H9 (cell line): ENCODE measurements around the gene EID1. TPM values are rescaled to one million over a fixed set of nuclear protein-coding genes. Genes with fewer than 3 reads are reported as not detected.

ENCODE experiments used
- DNase-seq: peaks from one replicate; pipeline ENCODE4 v3.0.0-alpha.2; 2017
- H2AFZ ChIP-seq: one replicate; pipeline ENCODE4 v1.6.1; 2013; ENCODE audit warnings: mild to moderate bottlenecking, low read length, control low read depth, moderate library complexity
- H2AK5ac ChIP-seq: 2 replicates; pipeline ENCODE4 v1.6.1; 2013; ENCODE audit warnings: low read length, control low read depth, mixed read lengths; ENCODE audit not compliant: insufficient read length
- H2BK120ac ChIP-seq: one replicate; pipeline ENCODE4 v1.6.1; 2013; ENCODE audit warnings: low read depth, mild to moderate bottlenecking, low read length, control low read depth, inconsistent platforms; ENCODE audit not compliant: poor library complexity, severe bottlenecking
- H2BK12ac ChIP-seq: 2 replicates; pipeline ENCODE4 v1.6.1; 2013; ENCODE audit warnings: low read length, control low read depth, mixed read lengths, low read depth; ENCODE audit not compliant: insufficient read length
- H2BK15ac ChIP-seq: 2 replicates; pipeline ENCODE4 v1.6.1; 2013; ENCODE audit warnings: low read depth, low read length, control low read depth
- H2BK20ac ChIP-seq: one replicate; pipeline ENCODE4 v1.6.1; 2013; ENCODE audit warnings: low read depth, mild to moderate bottlenecking, low read length, control low read depth, inconsistent platforms; ENCODE audit not compliant: poor library complexity, severe bottlenecking
- H2BK5ac ChIP-seq: 2 replicates; pipeline ENCODE4 v1.6.1; 2013; ENCODE audit warnings: low read length, control low read depth, mixed read lengths; ENCODE audit not compliant: insufficient read length
- H3K14ac ChIP-seq: 2 replicates; pipeline ENCODE4 v1.6.1; 2013; ENCODE audit warnings: low read length, control low read depth; ENCODE audit not compliant: insufficient read depth
- H3K18ac ChIP-seq: 2 replicates; pipeline ENCODE4 v1.6.1; 2013; ENCODE audit warnings: low read depth, mild to moderate bottlenecking, mixed read lengths, low read length, control low read depth; ENCODE audit not compliant: insufficient read length
- H3K23ac ChIP-seq: 2 replicates; pipeline ENCODE4 v1.6.1; 2013; ENCODE audit warnings: low read length, control low read depth, mixed read lengths, low read depth; ENCODE audit not compliant: insufficient read length
- H3K23me2 ChIP-seq: 2 replicates; pipeline ENCODE4 v1.6.1; 2013; ENCODE audit warnings: low read depth, mild to moderate bottlenecking, mixed read lengths, low read length, control low read depth; ENCODE audit not compliant: insufficient read length, poor library complexity, severe bottlenecking
- H3K27ac ChIP-seq: 2 replicates; pipeline ENCODE4 v1.5.1; 2013; ENCODE audit warnings: low read length, control low read depth, mixed read lengths, low read depth; ENCODE audit not compliant: insufficient read length
- H3K27me3 ChIP-seq: 2 replicates; pipeline ENCODE4 v1.6.1; 2013; ENCODE audit warnings: low read length, control low read depth, inconsistent platforms; ENCODE audit not compliant: insufficient read depth
- H3K4ac ChIP-seq: 2 replicates; pipeline ENCODE4 v1.6.1; 2013; ENCODE audit warnings: low read depth, mild to moderate bottlenecking, control low read depth, inconsistent platforms, low read length, moderate library complexity
- H3K4me1 ChIP-seq: 2 replicates; pipeline ENCODE4 v1.6.1; 2013; ENCODE audit warnings: low read length, control low read depth, inconsistent platforms; ENCODE audit not compliant: insufficient read depth
- H3K4me2 ChIP-seq: 2 replicates; pipeline ENCODE4 v1.6.1; 2013; ENCODE audit warnings: low read length, control low read depth, mixed read lengths; ENCODE audit not compliant: insufficient read length, insufficient read depth
- H3K56ac ChIP-seq: 2 replicates; pipeline ENCODE4 v1.6.1; 2013; ENCODE audit warnings: low read depth, mild to moderate bottlenecking, mixed read lengths, low read length, control low read depth; ENCODE audit not compliant: insufficient read length
- H3K79me1 ChIP-seq: 2 replicates; pipeline ENCODE4 v1.6.1; 2013; ENCODE audit warnings: low read depth, mild to moderate bottlenecking, moderate library complexity, low read length, control low read depth, inconsistent platforms; ENCODE audit not compliant: insufficient read depth, poor library complexity, severe bottlenecking
- H3K79me2 ChIP-seq: 2 replicates; pipeline ENCODE4 v1.6.1; 2013; ENCODE audit warnings: low read length, control low read depth, inconsistent platforms; ENCODE audit not compliant: insufficient read depth
- H3K9ac ChIP-seq: 2 replicates; pipeline ENCODE4 v1.6.1; 2013; ENCODE audit warnings: low read length, control low read depth, mixed read lengths; ENCODE audit not compliant: insufficient read length; ENCODE audit errors: extremely low read depth
- H3K9me3 ChIP-seq: one replicate; pipeline ENCODE4 v1.6.1; 2013; ENCODE audit warnings: low read depth, low read length, inconsistent platforms; ENCODE audit not compliant: control insufficient read depth
- H3T11ph ChIP-seq: one replicate; pipeline ENCODE4 v1.6.1; 2013; ENCODE audit warnings: mild to moderate bottlenecking, low read length, control low read depth, inconsistent platforms
- H4K20me1 ChIP-seq: one replicate; pipeline ENCODE4 v1.6.1; 2013; ENCODE audit not compliant: control insufficient read depth, insufficient read length, insufficient read depth
- H4K5ac ChIP-seq: 2 replicates; pipeline ENCODE4 v1.6.1; 2013; ENCODE audit warnings: low read depth, mild to moderate bottlenecking, mixed read lengths, low read length, control low read depth; ENCODE audit not compliant: insufficient read length
- H4K8ac ChIP-seq: replicated peaks from 2 replicates; pipeline ENCODE4 v1.6.1; 2013; ENCODE audit warnings: low read length, control low read depth, mixed read lengths, low read depth; ENCODE audit not compliant: insufficient read length
- H4K91ac ChIP-seq: 2 replicates; pipeline ENCODE4 v1.6.1; 2013; ENCODE audit warnings: low read depth, mild to moderate bottlenecking, moderate library complexity, mixed read lengths, low read length, control low read depth; ENCODE audit not compliant: insufficient read length
- H3K27ac Mint-ChIP-seq, 3 experiments: 2 replicates in 2 of 3; 3 replicates in 1 of 3; pipeline ENCODE4 v1.8.0; 2020 to 2021; ENCODE audit warnings: mixed read lengths in 3 of 3, mild to moderate bottlenecking in 1 of 3, moderate library complexity in 1 of 3
- H3K27me3 Mint-ChIP-seq: 2 replicates; pipeline ENCODE4 v1.8.0; 2021; ENCODE audit warnings: low read depth, mild to moderate bottlenecking, moderate library complexity, mixed read lengths
- H3K36me3 Mint-ChIP-seq, 3 experiments: 2 replicates in 2 of 3; 3 replicates in 1 of 3; pipeline ENCODE4 v1.8.0; 2020 to 2021; ENCODE audit warnings: low read depth in 3 of 3, mixed read lengths in 3 of 3; ENCODE audit not compliant: insufficient read depth in 1 of 3
- H3K4me1 Mint-ChIP-seq, 2 experiments: 2 replicates each; pipeline ENCODE4 v1.8.0; 2020; ENCODE audit warnings: mixed read lengths in 2 of 2
- H3K4me3 Mint-ChIP-seq, 2 experiments: 2 replicates in 1 of 2; 3 replicates in 1 of 2; pipeline ENCODE4 v1.8.0; 2020 to 2021; ENCODE audit warnings: mild to moderate bottlenecking in 2 of 2, mixed read lengths in 2 of 2, moderate library complexity in 1 of 2
- H3K9me3 Mint-ChIP-seq, 2 experiments: 2 replicates in 1 of 2; 3 replicates in 1 of 2; pipeline ENCODE4 v1.8.0; 2020; ENCODE audit warnings: mild to moderate bottlenecking in 2 of 2, mixed read lengths in 2 of 2, moderate library complexity in 1 of 2
- WGBS: extraction: QIAGEN DNeasy Blood & Tissue Kit; methylation state at CpG from one replicate; pipeline ENCODE4 v1.1.7; 2013; ENCODE audit warnings: missing lambda C conversion rate, low lambda C conversion rate, mixed read lengths; ENCODE audit not compliant: insufficient read length; ENCODE audit errors: extremely low coverage; 5-methylcytosine and 5-hydroxymethylcytosine counted together
- total RNA-seq: library from RNA; stranded (reverse); gene quantifications from 2 replicates; pipeline ENCODE4 v1.2.1, GENCODE V29; 2021
- TF ChIP-seq, protein P1 (sequence below): fragments of 200-600 bp; sonication (generic); conservative IDR thresholded peaks from 3 replicates; pipeline ENCODE4 v1.8.0; 2021; ENCODE audit warnings: antibody characterized with exemption, mild to moderate bottlenecking

EID1 gene
- total RNA-seq, 1 experiment from 2014 or later = 113 TPM

DNA sequence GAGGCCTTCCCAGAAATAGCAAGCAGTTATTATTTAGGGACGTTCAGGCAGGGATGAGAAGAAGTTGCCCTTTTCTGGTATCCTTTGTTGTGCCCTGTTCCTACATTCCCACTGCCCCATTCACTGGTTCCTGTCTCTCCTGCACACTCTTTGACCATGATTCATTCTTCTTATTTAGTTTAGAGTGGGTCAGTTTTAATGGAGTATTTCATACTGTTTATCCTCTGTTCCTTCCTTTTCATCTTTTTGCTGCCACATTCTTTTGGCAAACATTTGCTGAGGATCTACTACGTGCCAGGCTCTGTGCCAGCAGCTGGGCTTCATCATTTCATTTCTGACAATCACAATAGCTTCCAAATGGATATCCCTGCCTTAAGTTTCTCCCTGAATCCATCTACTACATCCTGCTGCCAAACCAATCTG, 11.8 kb upstream of the EID1 start:
- no peaks in the 10 kb centered on the region for H3K79me2 ChIP-seq
- no peak overlapping the region for H2BK20ac ChIP-seq
- H3K4ac ChIP-seq = no peak overlapping the region
- no peak for DNase-seq
- no peak overlapping the region for H4K91ac ChIP-seq
- H4K5ac ChIP-seq = no peak overlapping the region
- no peak overlapping the region for H3K4me2 ChIP-seq
- no peak overlapping the region for H2AFZ ChIP-seq
- Mint-ChIP-seq H3K27me3 (no peaks in the 10 kb centered on the region), H3K4me1 (peaks cover 14 to 16% of the 10 kb centered on the region in 2 experiments), H3K27ac (no peak overlapping the region), H3K4me3 (no peak overlapping the region), H3K9me3 (no peaks in the 10 kb centered on the region), H3K36me3 (no peaks in the 10 kb centered on the region; a peak in 2 of 7 replicates)
- no peaks in the 10 kb centered on the region for H3K79me1 ChIP-seq
- no peak overlapping the region for H3K27ac ChIP-seq
- no peak overlapping the region for H2AK5ac ChIP-seq
- no peak overlapping the region for H3K56ac ChIP-seq
- no peak overlapping the region for H3T11ph ChIP-seq
- WGBS = no CpG with 5 or more reads among the region's 2 CpGs
- no peak overlapping the region for H3K14ac ChIP-seq
- H3K9me3 ChIP-seq = no peaks in the 10 kb centered on the region
- TF ChIP-seq, protein P1, sequence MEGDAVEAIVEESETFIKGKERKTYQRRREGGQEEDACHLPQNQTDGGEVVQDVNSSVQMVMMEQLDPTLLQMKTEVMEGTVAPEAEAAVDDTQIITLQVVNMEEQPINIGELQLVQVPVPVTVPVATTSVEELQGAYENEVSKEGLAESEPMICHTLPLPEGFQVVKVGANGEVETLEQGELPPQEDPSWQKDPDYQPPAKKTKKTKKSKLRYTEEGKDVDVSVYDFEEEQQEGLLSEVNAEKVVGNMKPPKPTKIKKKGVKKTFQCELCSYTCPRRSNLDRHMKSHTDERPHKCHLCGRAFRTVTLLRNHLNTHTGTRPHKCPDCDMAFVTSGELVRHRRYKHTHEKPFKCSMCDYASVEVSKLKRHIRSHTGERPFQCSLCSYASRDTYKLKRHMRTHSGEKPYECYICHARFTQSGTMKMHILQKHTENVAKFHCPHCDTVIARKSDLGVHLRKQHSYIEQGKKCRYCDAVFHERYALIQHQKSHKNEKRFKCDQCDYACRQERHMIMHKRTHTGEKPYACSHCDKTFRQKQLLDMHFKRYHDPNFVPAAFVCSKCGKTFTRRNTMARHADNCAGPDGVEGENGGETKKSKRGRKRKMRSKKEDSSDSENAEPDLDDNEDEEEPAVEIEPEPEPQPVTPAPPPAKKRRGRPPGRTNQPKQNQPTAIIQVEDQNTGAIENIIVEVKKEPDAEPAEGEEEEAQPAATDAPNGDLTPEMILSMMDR = no peak
- H3K27me3 ChIP-seq = no peaks in the 10 kb centered on the region
- no peak overlapping the region for H2BK15ac ChIP-seq
- no peak overlapping the region for H2BK12ac ChIP-seq
- no peak overlapping the region for H3K18ac ChIP-seq
- no peak overlapping the region for H2BK120ac ChIP-seq
- no peak overlapping the region for H4K8ac ChIP-seq
- no peaks in the 10 kb centered on the region; the same call in 1 of the 2 replicates for H3K4me1 ChIP-seq
- no peaks in the 10 kb centered on the region for H4K20me1 ChIP-seq
- no peaks in the 10 kb centered on the region for H3K23me2 ChIP-seq
- H3K9ac ChIP-seq = no peak overlapping the region
- H3K23ac ChIP-seq = no peak overlapping the region
- no peak overlapping the region for H2BK5ac ChIP-seq
